Measurements from ENCODE around the gene EIF1B.

Gene EIF1B

DNA sequence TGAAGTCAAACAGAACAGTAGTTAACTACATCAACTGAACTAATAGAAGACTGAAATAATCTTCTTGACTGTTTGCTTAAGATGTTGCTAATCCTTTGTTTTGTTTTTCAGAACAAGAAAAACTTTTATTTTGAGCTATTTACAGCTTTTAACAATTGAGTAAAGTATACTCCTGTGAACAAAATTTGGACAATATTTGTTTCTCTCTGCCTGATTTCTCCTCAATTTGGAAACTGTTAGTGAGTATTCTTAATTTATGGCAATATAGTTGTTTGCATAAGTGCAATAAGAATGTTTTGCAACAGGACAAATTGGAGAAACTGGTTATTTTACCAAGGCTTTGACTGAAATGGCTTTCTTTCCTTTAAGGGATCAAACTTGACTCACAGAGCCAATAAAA, 41.0 kb downstream of the EIF1B start:
- peaks cover 15% of the 10 kb centered on the region for H3K9me3 Mint-ChIP-seq
- peaks cover 3% of the 10 kb centered on the region for H3K36me3 Mint-ChIP-seq (ENCODE audit: low read depth)
- no peak for DNase-seq
- no peak overlapping the region for H3K4me3 Mint-ChIP-seq
- no peak overlapping the region for H3K27ac Mint-ChIP-seq
- H3K4me1 Mint-ChIP-seq (ENCODE audit: low read depth) = no peaks in the 10 kb centered on the region
- peaks cover 17% of the 10 kb centered on the region for H3K27me3 Mint-ChIP-seq

DNA sequence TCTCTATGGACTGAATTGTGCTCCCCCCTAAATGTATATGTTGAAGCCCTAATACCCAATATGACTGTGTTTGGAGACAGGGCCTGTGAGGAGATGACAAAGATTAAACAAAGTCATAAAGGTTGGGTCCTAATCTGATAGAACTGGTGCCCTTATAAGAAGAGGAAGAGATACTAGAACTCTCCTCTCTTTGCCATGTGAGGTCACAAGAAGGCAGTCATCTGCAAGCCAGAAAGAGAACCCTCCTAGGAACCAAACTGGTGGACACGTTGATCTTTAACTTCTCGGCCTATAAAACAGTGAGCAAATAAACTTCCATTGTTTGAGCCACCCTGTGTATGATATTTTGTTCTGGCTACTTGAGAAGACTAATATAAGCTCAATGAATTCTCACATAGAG, 45.9 kb downstream of the EIF1B start:
- no peaks in the 10 kb centered on the region for H3K4me1 Mint-ChIP-seq (ENCODE audit: low read depth)
- H3K36me3 Mint-ChIP-seq (ENCODE audit: low read depth) = no peaks in the 10 kb centered on the region
- no peak for DNase-seq
- H3K4me3 Mint-ChIP-seq = no peak overlapping the region
- H3K9me3 Mint-ChIP-seq = peaks cover 9% of the 10 kb centered on the region
- peaks cover 29% of the 10 kb centered on the region for H3K27me3 Mint-ChIP-seq
- H3K27ac Mint-ChIP-seq = no peak overlapping the region

DNA sequence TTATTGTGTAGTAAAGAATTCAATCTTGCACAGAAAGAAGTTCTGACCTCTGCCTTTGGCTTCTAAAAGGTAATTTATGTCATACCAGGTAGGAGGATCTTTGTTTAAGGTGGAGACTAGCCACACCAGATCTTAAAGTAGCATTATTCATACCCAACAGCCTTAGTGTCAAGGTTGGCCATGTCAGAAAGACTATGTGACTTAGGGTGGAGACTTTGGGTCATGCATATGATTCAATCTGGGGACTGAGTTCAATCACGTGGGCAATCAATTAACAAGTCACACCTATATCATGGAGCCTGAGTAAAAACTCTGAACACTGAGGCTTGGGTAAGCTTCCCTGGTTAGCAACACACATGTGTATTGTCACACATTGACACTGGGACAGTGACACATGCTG, 48.9 kb downstream of the EIF1B start:
- Mint-ChIP-seq H3K36me3 (ENCODE audit: low read depth) (no peaks in the 10 kb centered on the region), H3K27me3 (peaks cover 21% of the 10 kb centered on the region), H3K4me1 (ENCODE audit: low read depth) (no peaks in the 10 kb centered on the region), H3K9me3 (no peaks in the 10 kb centered on the region), H3K4me3 (no peak overlapping the region), H3K27ac (no peak overlapping the region)
- DNase-seq = no peak

Measured in activated T-cell treated with anti-CD3 and anti-CD28 coated beads, Interleukin-2, amount 50 U/mL, for 24 hours (primary cell).